AG09309 (cell line): ENCODE measurements around the gene NFASC.

Source experiments
- DNase-seq: peaks from one replicate; pipeline ENCODE4 v3.0.0-alpha.2; 2010; ENCODE audit warnings: low read depth
- H3K4me3 ChIP-seq: 2 replicates; pipeline ENCODE4 v1.5.1; 2011; ENCODE audit warnings: mild to moderate bottlenecking, low read depth, low read length, moderate library complexity; ENCODE audit not compliant: control insufficient read depth
- TF ChIP-seq, protein P1 (sequence below): IDR thresholded peaks from 2 replicates; pipeline ENCODE4 v1.5.1; 2011; ENCODE audit warnings: mild to moderate bottlenecking, low read depth, low read length, inconsistent platforms; ENCODE audit not compliant: insufficient read depth, control insufficient read depth; ENCODE audit errors: missing control alignments

The NFASC gene

DNA sequence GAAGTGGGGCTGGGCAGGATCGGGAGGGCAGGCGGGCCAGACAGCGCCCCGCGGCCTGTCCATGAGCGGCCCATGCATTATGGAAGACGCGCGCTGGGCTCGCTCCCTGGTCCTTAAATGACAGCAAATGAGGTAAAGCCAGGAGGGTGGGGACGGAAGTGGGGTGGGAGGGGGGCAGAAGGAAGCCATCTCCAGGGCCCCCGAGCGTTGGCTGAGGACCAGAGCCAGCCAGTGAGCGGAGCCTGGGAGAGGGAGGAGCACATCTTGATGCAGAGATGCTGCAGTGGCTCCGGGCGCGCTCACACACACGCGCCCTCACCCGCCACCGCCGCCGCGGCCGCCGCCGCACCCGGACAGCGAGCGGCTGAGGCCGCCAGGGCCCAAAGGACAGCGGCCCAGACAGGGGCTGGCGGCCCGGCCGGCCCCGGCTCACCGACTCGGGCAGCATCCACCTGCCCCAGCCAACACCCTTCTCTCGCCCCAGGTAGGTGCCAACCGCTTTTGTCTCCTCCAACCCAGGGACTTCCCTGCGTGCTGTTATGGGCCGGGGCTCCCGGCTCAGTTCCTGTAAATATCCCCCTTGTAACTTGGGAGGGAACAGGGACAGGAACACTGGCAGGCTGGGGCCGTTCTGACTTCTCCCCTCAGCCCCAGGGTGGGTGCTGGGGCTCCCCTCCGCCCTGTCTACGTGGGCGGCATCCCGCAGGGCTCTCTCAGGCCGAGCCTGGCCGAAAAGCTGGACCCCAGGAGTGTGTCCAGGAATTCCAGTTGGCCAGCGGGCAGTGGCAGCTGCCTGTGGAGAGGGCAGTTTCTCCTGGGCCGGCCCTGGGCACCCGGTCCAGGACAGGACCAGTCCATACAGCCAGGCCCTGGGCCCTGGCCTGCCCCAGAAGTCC, 172.5 kb downstream of the NFASC start, which contains the start of gene CNTN2:
TSS of gene CNTN2 (plus strand) at position 302 of the 896 bp plus-strand sequence. CDS start 9,974 bp downstream, outside the sequence.
- no peak for DNase-seq
- no peak within 1 kb of the TSS for H3K4me3 ChIP-seq
- TF ChIP-seq, protein P1, sequence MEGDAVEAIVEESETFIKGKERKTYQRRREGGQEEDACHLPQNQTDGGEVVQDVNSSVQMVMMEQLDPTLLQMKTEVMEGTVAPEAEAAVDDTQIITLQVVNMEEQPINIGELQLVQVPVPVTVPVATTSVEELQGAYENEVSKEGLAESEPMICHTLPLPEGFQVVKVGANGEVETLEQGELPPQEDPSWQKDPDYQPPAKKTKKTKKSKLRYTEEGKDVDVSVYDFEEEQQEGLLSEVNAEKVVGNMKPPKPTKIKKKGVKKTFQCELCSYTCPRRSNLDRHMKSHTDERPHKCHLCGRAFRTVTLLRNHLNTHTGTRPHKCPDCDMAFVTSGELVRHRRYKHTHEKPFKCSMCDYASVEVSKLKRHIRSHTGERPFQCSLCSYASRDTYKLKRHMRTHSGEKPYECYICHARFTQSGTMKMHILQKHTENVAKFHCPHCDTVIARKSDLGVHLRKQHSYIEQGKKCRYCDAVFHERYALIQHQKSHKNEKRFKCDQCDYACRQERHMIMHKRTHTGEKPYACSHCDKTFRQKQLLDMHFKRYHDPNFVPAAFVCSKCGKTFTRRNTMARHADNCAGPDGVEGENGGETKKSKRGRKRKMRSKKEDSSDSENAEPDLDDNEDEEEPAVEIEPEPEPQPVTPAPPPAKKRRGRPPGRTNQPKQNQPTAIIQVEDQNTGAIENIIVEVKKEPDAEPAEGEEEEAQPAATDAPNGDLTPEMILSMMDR = no peak

DNA sequence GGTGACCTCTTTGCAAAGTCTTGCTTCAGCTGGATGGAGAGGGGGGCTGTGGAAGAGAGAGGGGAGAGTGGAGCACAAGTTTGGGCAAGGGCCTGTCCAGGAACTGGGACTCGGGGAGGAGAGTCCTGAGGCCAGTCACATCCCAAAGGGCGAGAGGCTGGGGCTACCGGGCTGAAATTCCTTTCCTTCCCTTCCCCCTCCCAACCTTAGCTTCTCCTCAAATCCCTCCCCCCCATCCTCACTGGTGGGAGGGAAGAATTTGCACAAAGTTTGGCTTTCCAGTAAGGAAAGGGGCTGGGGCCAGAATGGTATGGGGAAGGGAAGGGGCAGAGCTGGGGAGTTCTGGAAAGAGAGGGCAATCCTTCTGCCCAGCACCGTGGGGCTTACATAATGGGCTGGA, 173.2 kb downstream of the NFASC start:
- TF ChIP-seq, protein P1 = no peak
- H3K4me3 ChIP-seq = no peak overlapping the region
- no peak for DNase-seq

DNA sequence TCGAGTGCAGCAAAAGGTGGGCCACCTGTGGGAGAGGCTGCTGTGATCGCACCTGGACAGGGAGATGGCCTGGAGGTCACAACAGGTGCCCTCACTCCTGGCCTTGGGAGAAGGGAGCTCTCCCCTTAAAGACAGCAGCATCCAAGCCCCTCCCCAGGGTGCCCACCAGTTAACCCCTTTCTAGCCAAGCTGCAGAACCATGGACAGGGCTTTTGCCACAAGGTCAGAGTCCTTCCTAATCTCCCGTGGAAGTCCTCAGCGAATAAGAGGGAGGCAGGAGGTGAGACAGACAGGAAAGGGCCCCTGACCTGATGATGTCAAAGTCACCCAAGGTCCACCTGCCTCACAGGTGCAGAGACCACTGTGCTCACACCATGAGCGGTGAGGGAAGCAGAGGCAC, 174.1 kb downstream of the NFASC start:
- no peak overlapping the region for H3K4me3 ChIP-seq
- TF ChIP-seq, protein P1 = no peak
- no peak for DNase-seq

DNA sequence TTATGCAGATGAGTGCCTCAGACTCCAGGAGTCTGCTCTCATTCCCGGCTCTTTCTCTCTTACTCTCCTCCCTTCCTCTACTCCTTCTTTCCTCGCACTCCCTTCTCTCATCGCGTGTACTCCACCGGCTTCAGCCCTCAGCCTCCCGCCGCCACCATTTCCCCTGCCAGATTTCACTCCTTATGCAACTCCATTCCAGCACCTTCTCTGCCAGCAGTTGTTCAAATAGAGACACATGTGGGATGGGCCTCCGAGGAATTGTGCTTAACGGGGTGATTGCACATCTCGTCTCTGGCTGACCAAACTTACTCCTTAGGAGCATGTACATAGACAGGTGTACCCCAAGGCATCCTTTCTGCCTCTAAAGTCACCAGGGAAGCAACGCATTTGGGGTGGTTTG, 174.5 kb downstream of the NFASC start:
- H3K4me3 ChIP-seq = no peak overlapping the region
- no peak for DNase-seq
- TF ChIP-seq, protein P1 = no peak

DNA sequence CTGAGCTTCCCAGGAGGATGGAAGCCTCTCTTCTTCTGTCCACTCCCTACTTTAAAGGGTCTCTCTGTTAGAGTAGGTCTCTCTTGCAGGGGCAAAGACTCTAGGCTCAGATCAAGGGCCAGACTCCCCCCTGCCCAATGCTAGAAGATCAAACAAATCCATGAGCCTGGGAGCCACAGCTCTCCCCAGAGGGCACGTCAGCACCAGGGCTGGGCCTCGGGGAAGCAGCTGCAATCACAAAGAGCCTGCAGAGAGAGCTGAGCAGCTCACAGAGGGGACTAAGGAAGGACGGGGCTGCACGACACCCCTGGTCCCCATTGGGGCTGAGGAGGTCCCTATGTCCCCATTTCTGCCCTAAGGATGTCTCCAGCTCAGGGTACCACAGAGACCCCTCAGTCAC, 176.2 kb downstream of the NFASC start:
- TF ChIP-seq, protein P1 = no peak
- no peak for DNase-seq
- no peak overlapping the region for H3K4me3 ChIP-seq

DNA sequence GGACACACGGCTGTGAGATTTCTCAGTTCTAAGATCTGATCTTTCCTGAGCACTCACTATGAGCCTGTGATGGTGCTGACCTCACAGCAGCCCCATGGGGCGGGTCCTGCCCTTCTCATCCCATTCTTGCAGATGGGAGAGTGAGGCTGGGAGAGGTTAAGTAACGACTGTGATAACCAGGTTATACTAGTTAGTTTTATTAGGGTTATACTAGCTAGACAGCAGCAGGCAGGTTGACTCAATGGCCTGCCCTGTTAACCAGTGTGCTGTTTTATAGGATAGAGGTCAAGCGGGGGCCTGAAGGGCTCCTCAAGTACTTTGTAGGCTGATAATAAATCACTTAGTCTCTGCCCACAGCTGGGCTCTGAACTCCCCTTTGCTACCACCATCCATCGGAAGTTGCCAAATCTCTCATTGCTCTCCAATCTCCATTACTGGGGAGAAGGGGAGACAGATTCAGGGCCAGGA, 177.1 kb downstream of the NFASC start:
- H3K4me3 ChIP-seq = no peak overlapping the region
- DNase-seq = no peak

More for the DNA sequence above, 177.1 kb downstream of the NFASC start:
- TF ChIP-seq, protein P1 = no peak
